IPS-11a (cell line): ENCODE results near the gene SOX9.

Experiments
- H3K4me3 ChIP-seq: one replicate; pipeline ENCODE4 v1.5.1; 2013; ENCODE audit warnings: low read depth, low read length, control low read depth

The SOX9 gene

DNA sequence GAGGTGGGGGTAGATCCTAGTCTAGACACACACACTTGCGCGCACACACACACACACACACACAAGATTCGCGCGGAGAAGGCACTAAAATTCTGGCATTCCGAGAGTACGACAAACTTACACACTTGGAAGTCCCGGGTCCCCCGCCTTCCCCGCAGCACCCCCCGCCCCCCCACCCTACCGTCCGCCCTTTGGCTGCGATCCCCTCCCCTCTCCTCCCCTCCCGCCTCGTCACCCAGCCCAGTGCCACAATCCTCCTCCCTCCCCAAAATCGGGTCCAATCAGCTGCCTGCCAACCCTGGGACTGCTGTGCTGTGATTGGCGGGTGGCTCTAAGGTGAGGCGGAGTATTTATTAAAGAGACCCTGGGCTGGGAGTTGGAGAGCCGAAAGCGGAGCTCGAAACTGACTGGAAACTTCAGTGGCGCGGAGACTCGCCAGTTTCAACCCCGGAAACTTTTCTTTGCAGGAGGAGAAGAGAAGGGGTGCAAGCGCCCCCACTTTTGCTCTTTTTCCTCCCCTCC, at the start of gene SOX9:
SOX9 (plus strand) TSS at position 379 of the 522 bp plus-strand sequence. CDS start 372 bp downstream, outside the sequence.
- peak within 1 kb of the TSS; percentile 72 for H3K4me3 ChIP-seq

- H3K4me3 ChIP-seq, result no peak overlapping the region
Measured at GRCh38 chr17:72071330-72071729, 49.5 kb upstream of the SOX9 start.

DNA sequence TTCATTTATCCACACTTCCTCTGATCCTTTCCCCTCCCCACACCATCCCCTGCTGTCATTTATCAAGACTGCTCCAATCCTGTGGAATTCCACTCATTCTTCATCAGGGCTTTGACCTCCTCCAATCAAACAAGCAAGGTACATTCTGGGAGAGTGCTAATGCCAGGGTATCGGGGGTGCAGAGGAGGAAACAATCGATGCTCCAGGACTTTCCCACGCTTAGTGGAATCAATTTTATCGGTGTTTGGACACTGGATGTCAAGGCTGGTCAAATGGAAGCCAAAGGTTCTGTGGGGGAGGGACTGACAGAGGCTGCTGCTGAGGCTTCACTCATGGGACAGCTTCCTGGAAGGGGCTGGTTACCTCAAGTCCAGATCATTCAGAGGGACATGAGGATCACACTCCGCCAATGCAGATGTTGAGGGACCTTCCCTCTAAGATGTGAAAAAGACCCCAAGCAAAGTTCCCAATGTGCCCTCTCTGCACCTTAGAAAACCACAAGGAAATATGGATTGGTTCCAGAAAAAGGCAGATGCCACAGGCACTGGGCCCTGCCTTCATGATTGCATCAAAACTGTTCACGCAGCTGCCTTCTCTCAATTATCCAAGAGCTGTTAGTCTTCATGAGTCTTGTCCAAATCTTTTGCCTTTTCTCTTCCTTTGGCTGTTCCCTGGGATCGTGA, 44.7 kb upstream of the SOX9 start:
- no peak overlapping the region for H3K4me3 ChIP-seq

- no peak overlapping the region for H3K4me3 ChIP-seq
Measured at GRCh38 chr17:72076678-72077030, 44.2 kb upstream of the SOX9 start.

GRCh38 chr17:72077326-72077960, 43.4 kb upstream of the SOX9 start:
- no peak overlapping the region for H3K4me3 ChIP-seq

DNA sequence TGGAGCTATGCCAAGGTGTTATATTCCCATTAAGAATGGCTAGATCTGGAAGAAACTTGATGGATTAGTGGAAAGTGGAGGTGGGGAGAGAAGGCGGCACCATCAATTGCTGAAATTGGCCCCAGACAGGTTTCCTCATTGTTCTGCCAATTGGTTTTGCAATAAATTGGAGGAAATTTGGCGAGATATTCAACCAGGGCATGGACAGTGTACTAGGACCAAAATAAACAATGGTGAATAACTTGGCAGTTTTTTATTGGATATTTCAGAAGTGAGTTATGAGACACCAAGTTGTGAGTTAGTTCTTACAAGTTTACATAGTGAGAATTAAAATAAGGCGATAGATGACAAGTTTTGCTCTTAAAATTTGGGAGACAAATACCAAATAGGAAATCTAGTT, 41.1 kb upstream of the SOX9 start:
- no peak overlapping the region for H3K4me3 ChIP-seq

- no peak overlapping the region for H3K4me3 ChIP-seq
Measured at GRCh38 chr17:72087876-72088275, 32.9 kb upstream of the SOX9 start.

- no peak overlapping the region for H3K4me3 ChIP-seq
Measured at GRCh38 chr17:72089453-72089987, 31.3 kb upstream of the SOX9 start.

- H3K4me3 ChIP-seq, result no peak overlapping the region
Measured at GRCh38 chr17:72090108-72090507, 30.7 kb upstream of the SOX9 start.

- H3K4me3 ChIP-seq, result no peak overlapping the region
Measured at GRCh38 chr17:72092710-72093322, 28.0 kb upstream of the SOX9 start.

DNA sequence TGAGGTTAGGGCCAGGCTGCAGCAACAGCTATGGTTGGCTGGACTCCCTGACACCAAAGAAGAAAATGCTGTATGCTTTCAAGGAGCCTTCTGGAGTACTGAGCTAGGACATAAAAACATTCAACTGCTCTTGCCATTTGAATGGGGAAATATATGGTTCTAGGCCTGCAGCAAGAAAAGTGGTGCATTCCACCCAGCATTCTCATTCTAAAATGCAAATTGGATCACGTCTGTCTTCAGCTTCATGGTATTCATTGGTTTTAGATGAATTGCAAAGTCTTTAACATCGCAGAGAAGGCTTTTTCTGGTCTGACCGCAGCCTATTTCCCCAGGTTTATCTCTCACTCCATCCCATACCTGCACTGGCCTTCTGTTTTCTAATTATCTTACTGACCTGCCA, 27.1 kb upstream of the SOX9 start:
- H3K4me3 ChIP-seq, result no peak overlapping the region

DNA sequence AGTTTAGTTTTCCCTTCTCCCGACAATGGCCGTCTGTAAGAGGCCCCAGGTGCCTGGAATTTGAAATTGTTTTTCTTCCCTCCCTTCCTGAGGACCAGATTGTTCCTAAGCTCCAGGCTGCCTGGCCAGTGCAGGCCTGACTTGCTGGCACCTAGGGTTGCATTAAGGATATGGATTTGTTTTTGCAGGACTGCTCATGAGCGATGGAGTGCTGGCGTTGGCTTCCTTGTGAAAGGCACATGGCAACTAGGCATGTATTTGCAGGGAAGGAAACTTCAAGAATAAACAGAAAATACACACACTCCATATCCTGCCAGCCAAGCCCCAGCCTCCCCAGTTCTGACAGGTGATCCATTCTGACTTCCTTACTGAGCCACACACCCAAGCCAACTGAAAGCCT, 25.5 kb upstream of the SOX9 start:
- no peak overlapping the region for H3K4me3 ChIP-seq

- no peak overlapping the region for H3K4me3 ChIP-seq
Measured at GRCh38 chr17:72097144-72097543, 23.7 kb upstream of the SOX9 start.

DNA sequence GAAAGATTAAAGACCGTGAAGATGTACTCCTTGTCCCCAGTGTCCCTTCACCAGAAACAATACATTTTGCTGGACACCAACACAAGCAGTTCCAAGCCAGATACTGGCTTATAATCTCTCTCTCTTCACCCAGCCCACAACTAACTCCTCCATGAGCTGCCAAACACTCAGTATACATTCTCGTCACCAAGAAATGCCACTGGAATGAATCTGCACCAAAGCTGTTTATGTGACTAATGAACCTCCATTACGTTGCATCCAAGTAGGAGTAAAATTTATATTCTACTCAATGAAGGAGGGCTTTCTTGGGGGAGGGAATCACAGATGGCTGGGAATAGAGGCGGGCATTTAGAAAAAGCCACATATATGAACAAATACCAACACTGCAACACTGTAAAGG, 20.9 kb upstream of the SOX9 start:
- no peak overlapping the region for H3K4me3 ChIP-seq

GRCh38 chr17:72100470-72100869, 20.4 kb upstream of the SOX9 start:
- H3K4me3 ChIP-seq, result no peak overlapping the region

DNA sequence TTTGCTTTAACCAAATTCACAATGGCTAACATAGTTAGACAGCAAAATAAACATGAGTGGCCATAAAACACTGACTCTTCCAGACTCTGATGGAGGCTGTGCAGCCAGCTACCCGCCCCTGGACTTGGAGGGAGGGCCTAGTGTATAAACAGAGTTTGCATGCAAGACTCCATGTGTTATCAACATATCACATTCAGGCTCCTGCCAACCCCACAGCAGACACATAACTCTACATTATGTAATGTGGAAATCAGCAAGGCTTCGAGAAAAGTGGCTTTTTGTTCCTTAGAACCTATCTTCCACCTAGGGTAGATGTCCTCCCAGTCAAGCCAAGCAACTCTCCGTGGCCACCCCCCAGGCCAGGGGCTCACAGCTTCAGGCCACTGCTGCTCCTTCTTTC, 19.3 kb upstream of the SOX9 start:
- no peak overlapping the region for H3K4me3 ChIP-seq

DNA sequence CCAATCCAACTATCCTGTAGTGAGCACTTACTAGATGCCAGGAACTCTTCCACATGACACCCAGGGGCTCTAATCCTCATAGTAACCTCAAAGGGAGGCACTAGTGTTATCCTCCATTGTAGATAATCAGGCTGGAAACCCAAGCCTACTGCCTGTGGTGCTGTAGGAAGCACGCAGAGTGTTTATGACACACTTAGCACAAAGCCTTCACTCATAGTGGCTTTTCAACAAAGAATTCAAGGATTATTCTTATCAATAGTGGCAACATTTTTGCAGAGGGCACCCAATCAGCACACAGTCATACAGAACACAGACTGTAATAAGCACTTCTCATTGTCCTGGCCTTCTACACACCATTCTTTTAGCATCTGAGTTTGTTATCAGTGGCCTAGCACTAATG, 18.5 kb upstream of the SOX9 start:
- no peak overlapping the region for H3K4me3 ChIP-seq

DNA sequence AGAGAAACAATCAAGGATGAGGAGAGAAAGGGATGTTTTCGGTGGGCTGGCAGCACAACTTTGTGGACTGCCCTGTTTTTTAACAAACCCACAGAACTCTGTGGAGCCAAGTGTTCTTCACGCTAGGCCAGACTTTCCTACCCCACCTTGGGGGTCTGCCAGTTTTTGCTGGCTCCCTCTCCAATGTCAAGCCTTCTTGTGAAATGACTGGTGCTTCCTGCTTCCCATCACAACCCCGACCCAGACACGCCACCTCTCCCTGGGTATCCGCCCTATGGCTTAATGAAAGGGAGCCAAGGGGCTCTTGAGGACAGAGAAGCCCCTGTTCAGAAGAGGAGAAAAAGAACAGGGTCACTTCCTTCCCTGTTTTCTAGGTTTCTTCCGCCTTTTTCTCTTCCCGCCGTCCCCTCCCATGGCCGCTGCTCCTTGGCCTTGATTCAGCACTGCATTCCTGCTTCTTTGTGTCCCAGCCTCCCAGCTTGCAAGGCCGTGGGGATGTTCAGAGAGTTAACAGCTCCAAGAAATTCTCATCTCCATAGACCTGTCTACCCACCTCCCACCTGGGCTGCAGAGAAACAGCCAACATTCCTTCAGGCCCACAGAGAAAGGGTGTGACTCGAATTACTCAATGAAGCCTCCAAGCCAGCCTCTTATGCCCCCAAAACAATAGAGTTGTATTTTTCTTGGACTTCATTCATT, 16.5 kb upstream of the SOX9 start:
- H3K4me3 ChIP-seq, result no peak overlapping the region

GRCh38 chr17:72104863-72105234, 16.0 kb upstream of the SOX9 start:
- H3K4me3 ChIP-seq, result no peak overlapping the region

- no peak overlapping the region for H3K4me3 ChIP-seq
Measured at GRCh38 chr17:72107100-72107499, 13.7 kb upstream of the SOX9 start.

DNA sequence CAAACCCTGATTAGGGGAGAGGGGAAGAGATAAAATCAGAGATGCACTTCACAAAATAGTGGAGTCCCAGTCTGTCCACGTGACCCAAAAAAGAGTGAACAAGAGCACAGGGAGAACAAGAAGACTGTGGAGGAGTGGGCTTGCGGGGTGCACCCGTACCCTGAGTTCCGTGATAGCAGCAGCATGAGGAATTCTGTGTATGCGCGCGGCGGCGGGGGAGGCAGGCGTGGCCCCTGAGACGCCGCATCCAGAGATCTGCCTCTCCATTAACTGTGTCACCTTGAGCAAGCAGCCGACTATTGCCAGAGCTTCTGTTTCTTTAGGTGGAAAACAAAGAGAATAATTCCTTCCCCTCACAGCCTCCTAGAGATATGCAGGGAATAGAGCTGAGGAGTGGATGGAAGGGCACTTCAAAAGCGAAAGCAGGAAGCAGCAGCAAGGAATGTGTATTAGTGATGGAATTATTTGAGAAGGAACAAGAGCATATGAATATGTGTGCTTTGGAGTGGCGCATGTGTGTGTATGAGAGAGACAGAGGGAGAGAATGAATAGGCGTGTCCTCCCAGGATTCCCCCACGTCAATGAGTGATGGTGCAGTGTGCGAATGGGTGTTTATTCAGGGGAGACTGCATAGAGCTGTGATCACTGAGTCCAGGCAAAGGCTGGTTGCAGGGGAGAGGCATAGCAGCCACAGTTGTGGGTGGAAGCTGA, 10.4 kb upstream of the SOX9 start:
- H3K4me3 ChIP-seq, result no peak overlapping the region
